Endothelial cell of hepatic sinusoid (primary cell): ENCODE data around the gene POU3F3.

Source experiments
- in situ Hi-C: cut with HindIII; loops from 2 replicates; pipeline ENCODE4 v1.10.0; 2017; ENCODE audit warnings: low sequenced_read_pairs

Gene POU3F3

DNA sequence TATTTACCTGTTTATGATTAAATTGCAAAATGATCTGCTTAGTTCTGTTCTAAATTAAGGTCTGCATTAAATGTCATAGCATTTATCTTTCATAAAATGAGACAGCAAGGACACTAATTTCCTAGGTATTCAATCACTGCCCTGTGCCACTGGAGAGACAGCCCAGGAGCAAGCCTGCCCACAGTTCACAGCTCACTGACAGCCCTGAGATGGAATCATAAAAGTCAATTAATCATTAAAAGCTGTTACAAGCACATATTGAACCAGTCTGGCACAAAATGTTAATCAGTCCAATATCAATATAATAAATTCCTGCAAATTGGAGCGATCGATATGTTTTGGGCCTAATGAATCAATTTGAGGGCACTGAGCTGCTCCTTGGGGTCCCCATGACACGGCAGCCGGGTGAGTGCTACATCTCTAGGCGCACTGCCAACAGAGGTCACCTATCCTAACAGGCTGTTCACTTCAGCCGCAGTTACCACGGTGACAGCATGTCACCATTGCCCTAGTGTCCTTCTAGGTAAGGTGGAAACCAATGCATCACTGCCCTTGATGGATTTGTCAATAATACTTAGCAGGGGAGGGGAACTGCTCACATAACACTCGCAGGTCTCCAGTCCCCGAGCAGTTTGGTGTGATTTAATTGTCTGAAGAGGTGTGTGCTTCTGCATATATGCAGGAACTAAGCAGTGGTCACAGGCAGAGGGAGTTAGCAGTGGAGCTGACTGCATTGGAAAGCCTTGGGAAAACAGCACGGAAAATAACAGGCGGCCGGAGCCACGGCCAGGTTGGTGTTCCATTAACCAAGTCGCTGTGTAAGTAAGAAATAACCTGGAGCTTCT lies 47.3 kb downstream of the POU3F3 start:
- in situ Hi-C loops: no loop called here

- in situ Hi-C loops: no loop called here
Observed at GRCh38 chr2:104902317-104902716, 48.4 kb downstream of the POU3F3 start.
